ENCODE data around the gene CCIN. TPM values are rescaled to one million over a fixed set of nuclear protein-coding genes. Genes with fewer than 3 reads are reported as not detected.

CCIN gene
- under 1 TPM; 0.18 to 0.35 TPM for total RNA-seq
- not detected for polyA plus RNA-seq (2013, experiment 1 of 2)
- polyA plus RNA-seq (2013, experiment 2 of 2) = not detected
- long read RNA-seq, experiment 1 = 0 reads
- long read RNA-seq, experiment 2, partial matches to known transcripts = 0 of 1 reads
- long read RNA-seq, experiment 2, other reads (novel, unspliced or antisense) = 1 of 1 reads
- long read RNA-seq, experiment 3, partial matches to known transcripts = 0 of 2 reads
- long read RNA-seq, experiment 3, other reads (novel, unspliced or antisense) = 2 of 2 reads
- long read RNA-seq, experiment 4 = 0 reads

DNA sequence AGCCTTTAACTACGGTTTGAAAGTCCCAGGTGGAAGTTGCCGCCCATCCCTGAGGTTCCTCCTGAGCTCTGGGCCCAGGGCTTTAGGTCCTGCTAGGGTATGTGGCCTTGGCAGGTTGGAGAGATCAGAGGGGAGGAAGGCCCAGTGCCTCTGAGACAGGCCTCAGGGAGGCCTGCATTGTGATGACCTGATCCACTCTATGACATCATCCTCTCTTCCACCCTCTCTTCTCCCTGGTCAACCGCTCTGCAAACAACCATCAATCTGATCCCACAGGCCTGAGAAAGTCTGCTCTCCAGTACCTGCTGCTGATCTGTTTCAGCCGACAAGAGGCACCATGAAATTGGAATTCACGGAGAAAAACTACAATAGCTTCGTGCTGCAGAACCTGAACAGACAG, at the start of gene CCIN:
TSS of gene CCIN (plus strand) at position 223 of the 400 bp plus-strand sequence. CDS start at position 338, 115 bp downstream.
- Histone ChIP-seq H3K9ac (ENCODE audit: extremely low read depth, low read length, poor library complexity, severe bottlenecking) (no peak within 1 kb of the TSS), H3K9me3 (ENCODE audit: control insufficient read depth, low read length) (no peaks in the 10 kb centered on the region), H3K4me3 (ENCODE audit: low read length) (no peak within 1 kb of the TSS), H3K36me3 (ENCODE audit: control insufficient read depth, insufficient read depth, low read length) (no peaks in the 10 kb centered on the region), H3K4me1 (ENCODE audit: control insufficient read depth, insufficient read depth, low read length) (peaks cover 7% of the 10 kb centered on the region), H3K27ac (ENCODE audit: low read depth, low read length) (no peak within 1 kb of the TSS), H3K27me3 (ENCODE audit: control insufficient read depth, insufficient read depth, low read length, poor library complexity, severe bottlenecking) (no peaks in the 10 kb centered on the region)
- Mint-ChIP-seq H3K36me3 (ENCODE audit: low read depth) (no peaks in the 10 kb centered on the region), H3K27ac (no peak within 1 kb of the TSS), H3K27me3 (ENCODE audit: insufficient read depth) (peaks cover 16% of the 10 kb centered on the region), H3K4me3 (no peak within 1 kb of the TSS), H3K9me3 (no peaks in the 10 kb centered on the region), H3K4me1 (peaks cover 13% of the 10 kb centered on the region)
- no peak for DNase-seq
- 89 to 95% methylated on average over 6 of the region's 6 CpGs for WGBS, 2 experiments (ENCODE audit: insufficient coverage in 1 of 2, insufficient read length in 1 of 2)
- no peak for TF ChIP-seq CTCF (conservative IDR thresholded peaks at IDR 0.05)

DNA sequence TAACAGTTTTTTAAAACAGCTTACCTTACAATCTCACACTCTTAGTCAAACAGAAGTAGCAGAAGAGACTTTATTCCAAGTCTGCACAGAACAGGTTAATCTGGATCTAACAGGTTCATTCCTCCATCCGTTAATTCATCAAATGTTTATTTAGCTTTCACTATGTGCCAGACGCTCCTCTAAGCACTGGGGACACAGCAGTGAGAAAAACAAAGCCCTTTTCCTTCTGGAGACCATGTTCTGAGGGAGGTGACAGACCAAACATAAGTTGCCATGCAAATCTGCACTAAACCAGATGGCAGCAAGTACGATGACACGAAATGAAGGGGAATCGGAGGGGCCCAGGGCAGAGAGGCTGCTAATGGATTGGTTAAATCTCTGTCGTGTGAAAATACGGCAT, 49.7 kb upstream of the CCIN start:
- H3K9ac ChIP-seq (ENCODE audit: extremely low read depth, low read length, poor library complexity, severe bottlenecking) = peak overlapping the region; percentile 5

GRCh38 chr9:36120705-36121104, 48.5 kb upstream of the CCIN start:
- H3K9me3 Mint-ChIP-seq = peaks cover 2% of the 10 kb centered on the region
- no peak overlapping the region for H3K27ac Mint-ChIP-seq
- no peak for TF ChIP-seq CTCF (conservative IDR thresholded peaks at IDR 0.05)
- no peak for DNase-seq
- H3K4me3 Mint-ChIP-seq = peak overlapping the region; percentile 1
- H3K27me3 Mint-ChIP-seq (ENCODE audit: insufficient read depth) = no peaks in the 10 kb centered on the region
- Histone ChIP-seq H3K4me1 (ENCODE audit: control insufficient read depth, insufficient read depth, low read length) (peaks cover 28% of the 10 kb centered on the region), H3K36me3 (ENCODE audit: control insufficient read depth, insufficient read depth, low read length) (peaks cover 6% of the 10 kb centered on the region), H3K27me3 (ENCODE audit: control insufficient read depth, insufficient read depth, low read length, poor library complexity, severe bottlenecking) (no peaks in the 10 kb centered on the region), H3K9ac (ENCODE audit: extremely low read depth, low read length, poor library complexity, severe bottlenecking) (no peak overlapping the region), H3K27ac (ENCODE audit: low read depth, low read length) (no peak overlapping the region), H3K4me3 (ENCODE audit: low read length) (no peak overlapping the region), H3K9me3 (ENCODE audit: control insufficient read depth, low read length) (no peaks in the 10 kb centered on the region)
- WGBS, 2 experiments (ENCODE audit: insufficient coverage in 1 of 2, insufficient read length in 1 of 2) = 84 to 100% methylated on average over 3 to 4 of the region's 4 CpGs
- H3K36me3 Mint-ChIP-seq (ENCODE audit: low read depth) = peaks cover 23% of the 10 kb centered on the region
- H3K4me1 Mint-ChIP-seq = peaks cover 38% of the 10 kb centered on the region

More for the DNA sequence above, 49.7 kb upstream of the CCIN start:
- no peak for TF ChIP-seq CTCF (conservative IDR thresholded peaks at IDR 0.05)
- Histone ChIP-seq H3K4me3 (ENCODE audit: low read length) (peak overlapping the region; percentile 30), H3K27ac (ENCODE audit: low read depth, low read length) (no peak overlapping the region), H3K9me3 (ENCODE audit: control insufficient read depth, low read length) (no peaks in the 10 kb centered on the region), H3K4me1 (ENCODE audit: control insufficient read depth, insufficient read depth, low read length) (peaks cover 28% of the 10 kb centered on the region), H3K27me3 (ENCODE audit: control insufficient read depth, insufficient read depth, low read length, poor library complexity, severe bottlenecking) (no peaks in the 10 kb centered on the region), H3K36me3 (ENCODE audit: control insufficient read depth, insufficient read depth, low read length) (peaks cover 6% of the 10 kb centered on the region)
- Mint-ChIP-seq H3K4me1 (peaks cover 38% of the 10 kb centered on the region), H3K36me3 (ENCODE audit: low read depth) (peaks cover 23% of the 10 kb centered on the region), H3K27ac (peak overlapping the region; percentile 40), H3K27me3 (ENCODE audit: insufficient read depth) (no peaks in the 10 kb centered on the region), H3K4me3 (no peak overlapping the region), H3K9me3 (peaks cover 2% of the 10 kb centered on the region)
- WGBS, 2 experiments (ENCODE audit: insufficient coverage in 1 of 2, insufficient read length in 1 of 2) = 61 to 77% methylated on average over 5 to 7 of the region's 7 CpGs
- peak; percentile 64 for DNase-seq

Data from endodermal cell (in vitro differentiated cells).